NCI-H1694 treated with DMSO at 0.1 percent for 48 hours (cell line): ENCODE data around the gene PGAP2.

Experiments
- DNase-seq: peaks from one replicate; lab custom pipeline; 2025; lab: John Stamatoyannopoulos, UW

The PGAP2 gene

GRCh38 chr11:3831378-3832239 lies 23.2 kb downstream of the PGAP2 start:
- no peak for DNase-seq

- DNase-seq = no peak
These were observed 24.5 kb downstream of the PGAP2 start for GRCh38 chr11:3832816-3833215.

DNA sequence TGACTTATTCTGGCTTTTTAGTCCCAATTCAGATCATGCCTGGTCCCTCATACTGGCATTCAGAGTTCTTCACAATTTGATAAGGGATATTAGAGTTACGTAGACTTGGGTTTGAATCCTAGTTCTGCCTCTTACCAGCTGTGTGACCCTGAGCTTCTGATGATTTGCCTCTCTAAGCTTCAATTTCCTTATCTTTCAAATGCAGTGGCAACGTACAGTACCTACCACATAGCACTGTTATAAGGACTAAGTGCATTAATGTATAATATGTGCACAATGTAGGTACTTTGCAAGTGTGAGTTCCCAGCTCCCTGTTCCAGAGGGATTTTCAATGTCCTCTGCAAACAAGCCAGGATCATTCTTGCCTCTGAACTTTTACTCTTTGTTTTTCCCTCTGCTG lies 25.1 kb downstream of the PGAP2 start:
- no peak for DNase-seq

- no peak for DNase-seq
These were observed 25.9 kb downstream of the PGAP2 start for GRCh38 chr11:3834349-3834663.

- no peak for DNase-seq
These were observed 26.5 kb downstream of the PGAP2 start for GRCh38 chr11:3834664-3835461.

DNA sequence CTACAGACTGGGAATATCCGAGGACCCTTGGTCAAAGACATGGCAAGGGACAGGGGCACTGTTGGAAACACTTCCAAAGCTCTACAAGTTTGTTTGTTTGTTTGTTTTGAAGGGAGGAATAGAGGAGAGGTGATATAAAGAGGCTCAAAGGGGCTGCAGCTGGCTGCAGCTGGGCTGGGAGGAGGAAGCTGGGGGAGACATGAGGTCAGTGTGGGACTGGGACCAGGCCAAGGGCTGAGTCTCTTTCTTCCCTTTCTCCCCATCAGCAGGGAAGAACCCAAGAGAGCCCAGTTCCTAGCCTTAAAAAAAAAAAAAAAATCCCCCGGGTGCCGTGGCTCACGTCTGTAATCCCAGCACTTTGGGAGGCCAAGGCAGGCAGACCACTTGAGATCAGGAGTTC lies 27.4 kb downstream of the PGAP2 start:
- DNase-seq = no peak

DNA sequence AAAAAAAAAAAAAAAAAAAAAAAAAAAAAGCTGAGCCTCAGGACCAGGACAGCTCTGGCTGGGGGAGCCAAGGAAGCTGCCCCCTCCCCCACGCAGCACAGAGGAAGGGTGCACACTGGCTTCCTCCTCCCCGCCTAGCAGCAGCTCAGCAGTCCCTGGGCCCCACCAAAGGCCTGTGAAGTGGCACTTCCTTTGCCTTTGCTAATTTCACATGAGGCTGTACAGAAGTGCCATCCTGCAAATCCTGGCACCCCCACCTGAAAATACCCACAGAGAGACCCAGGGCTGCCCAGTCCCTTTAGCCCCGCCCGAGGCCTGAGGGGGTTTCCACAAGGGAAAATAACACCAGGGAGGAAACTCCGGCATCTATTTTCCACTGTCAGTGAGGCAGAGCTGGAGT lies 28.5 kb downstream of the PGAP2 start:
- no peak for DNase-seq

DNA sequence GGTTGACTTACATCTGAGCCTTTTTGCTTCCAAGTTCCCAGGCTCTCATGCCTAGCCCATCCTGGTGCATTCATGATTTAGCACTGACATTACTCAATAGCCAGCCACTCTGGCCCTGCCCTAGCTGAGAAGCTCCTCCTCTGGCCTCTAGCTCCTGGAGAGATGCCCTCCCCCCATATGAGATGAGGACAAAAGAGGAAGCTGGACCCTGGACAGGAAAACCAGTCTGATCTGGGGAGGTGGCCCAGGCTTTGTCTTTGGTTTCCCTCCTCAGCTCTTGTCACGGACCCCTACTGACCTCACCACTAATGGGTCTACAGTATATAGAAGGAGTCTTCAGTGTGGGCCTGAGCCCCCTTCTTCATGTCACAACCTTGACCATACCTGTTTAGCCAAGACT lies 29.4 kb downstream of the PGAP2 start:
- DNase-seq = no peak

DNA sequence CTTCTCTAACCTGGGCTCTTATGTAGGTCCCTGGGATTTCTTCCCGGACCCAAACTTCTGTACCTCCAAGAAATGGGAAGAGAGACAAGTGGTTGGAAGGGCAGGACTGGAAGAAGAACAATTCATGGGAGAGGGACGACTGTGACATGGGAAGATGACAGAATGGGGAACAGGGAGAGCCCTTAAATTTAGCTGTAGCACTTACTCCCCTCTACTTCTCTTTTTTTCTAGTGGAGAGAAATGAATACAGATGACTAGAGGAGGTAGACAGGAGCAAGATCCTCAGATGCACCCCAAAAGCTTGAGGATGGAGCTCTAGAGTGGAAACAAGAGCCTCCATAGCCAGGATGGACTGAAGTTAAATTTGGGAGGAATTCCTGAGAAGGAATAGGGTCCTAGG lies 30.1 kb downstream of the PGAP2 start:
- no peak for DNase-seq

DNA sequence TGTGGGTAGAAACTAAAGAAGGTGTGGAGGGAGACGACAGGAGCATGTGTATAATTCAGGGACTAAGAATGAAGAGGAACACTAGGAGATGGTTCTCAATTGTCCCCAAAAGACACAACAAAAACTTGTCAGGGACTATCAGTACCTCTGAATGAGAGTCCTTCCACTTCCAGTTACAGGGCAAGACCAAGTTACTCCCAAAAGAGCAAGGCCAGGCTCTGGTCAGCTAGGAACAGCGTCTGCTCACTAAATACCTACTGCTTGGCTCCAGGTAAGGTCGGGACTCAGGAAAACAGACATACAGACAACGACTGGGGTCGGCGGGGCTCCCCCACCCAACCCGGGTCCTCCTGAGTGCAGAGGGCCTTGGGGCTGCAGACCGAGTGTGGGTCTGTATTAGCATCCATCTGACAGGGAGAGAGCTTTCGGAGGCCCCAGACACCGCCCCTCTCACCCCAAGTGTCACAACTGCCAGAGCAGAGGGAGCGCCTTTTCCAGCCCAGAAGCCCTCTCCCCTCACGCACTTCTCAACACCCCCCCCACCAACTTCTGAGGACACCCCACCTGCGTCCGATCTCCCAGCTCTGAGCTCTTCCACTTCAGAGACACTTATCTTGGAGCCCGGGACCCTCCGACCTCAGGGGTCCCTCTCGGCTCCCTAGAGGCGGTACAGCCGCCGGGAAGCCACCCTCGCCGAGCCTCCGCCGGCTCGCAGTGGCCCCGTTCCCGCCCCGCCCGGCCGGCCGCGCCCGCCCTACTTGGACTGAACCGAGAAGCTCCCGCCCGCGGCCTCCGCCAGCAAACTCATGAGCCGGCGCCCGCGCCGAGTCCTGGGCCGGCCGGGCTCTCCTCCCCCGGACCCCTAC lies 31.9 kb downstream of the PGAP2 start:
- no peak for DNase-seq

- no peak for DNase-seq
These were observed 32.6 kb downstream of the PGAP2 start, which contains the start of gene RHOG for GRCh38 chr11:3840870-3841425. Gene RHOG (minus strand): TSS chr11:3840959. CDS start chr11:3828138, 12,821 bp downstream.

- DNase-seq = peak; percentile 57
These were observed 33.3 kb downstream of the PGAP2 start for GRCh38 chr11:3841426-3842350.

DNA sequence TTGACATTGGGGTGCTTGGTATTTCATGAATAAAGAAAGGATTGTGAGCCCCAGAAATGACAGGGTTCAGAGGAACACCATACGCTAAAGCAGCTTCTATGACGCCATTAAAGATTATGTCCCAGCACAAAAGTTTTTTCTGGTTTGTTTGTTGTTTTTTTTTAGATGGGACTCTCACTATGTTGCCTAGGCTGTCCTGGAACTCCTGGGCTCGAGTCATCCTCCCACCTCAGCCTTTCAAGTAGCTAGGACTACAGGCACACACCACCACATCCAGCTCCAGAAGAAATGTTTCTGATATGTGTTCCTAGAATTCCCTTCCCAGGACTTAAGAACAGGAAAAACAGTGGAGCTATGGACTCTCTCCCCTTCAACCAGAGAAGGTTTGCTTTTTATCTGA lies 35.0 kb downstream of the PGAP2 start:
- no peak for DNase-seq

GRCh38 chr11:3845246-3845645 lies 36.9 kb downstream of the PGAP2 start:
- DNase-seq = no peak

DNA sequence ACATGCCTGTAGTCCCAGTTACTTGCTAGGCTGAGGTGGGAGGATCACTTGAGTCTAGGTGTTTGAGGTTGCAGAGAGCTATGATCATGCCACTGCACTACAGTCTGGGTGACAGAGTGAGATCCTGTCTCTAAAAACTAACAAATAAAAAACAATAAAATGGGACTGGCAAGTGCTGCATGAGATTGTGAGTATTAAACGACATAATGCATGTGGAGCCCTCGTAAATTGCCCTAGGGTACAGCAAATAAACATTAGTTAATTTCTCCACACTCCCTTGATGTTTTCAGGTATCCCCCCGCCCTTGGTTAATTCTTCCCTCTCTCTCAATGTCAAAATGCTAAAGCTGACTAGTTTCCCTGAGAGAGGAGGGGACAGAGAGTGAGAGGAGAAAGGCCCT lies 37.3 kb downstream of the PGAP2 start:
- no peak for DNase-seq

GRCh38 chr11:3849297-3849874 lies 41.0 kb downstream of the PGAP2 start:
- DNase-seq = peak; percentile 27

DNA sequence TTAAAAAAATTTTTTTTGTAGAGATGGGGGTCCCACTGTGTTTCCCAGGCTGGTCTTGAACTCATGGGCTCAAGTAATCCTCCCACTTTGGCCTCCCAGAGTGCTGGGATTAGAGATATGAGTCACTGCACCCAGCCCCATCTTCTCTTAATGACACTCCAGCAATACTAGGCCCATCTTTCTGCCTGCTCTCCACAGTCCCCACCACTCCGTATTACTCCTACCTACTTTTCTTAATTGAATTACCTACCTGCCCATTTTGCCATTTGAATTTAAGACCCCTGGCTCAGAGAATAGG lies 45.1 kb downstream of the PGAP2 start:
- no peak for DNase-seq

DNA sequence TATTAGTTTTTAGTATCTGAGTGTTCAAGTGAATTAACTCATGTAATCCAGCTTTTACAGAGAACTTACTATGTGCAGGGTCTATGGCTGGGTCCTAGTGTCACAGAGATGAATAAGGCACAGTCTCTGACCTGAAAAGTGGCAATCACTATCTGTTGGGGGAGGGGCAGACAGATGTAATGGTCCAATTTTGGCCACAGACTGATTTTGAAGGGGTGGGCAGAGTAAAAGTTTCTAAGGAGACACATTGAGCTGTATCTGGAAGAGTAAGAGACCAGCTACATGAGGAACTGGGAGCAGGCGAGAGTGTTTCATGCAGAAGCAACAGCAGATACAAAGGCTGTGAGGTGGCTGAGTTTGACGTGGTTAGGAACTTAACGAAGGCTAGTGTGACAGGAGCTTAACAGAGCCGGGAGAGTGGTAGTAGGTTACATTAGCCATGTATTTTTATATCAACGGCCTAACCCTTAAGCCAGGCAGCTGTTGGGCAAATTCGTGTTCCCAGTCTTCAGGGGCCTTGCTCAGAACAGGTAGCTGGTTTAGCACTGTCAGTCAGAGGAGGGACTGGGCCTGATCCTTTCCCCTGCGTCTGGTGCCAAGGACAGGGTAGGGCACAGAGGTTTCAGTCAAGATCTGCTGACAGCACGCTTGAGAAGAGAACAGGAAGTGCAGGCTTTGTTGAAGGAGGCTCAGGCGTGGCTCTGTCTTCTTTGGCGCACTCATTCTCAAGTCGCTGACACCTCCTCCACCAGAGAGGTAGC lies 45.7 kb downstream of the PGAP2 start:
- no peak for DNase-seq

GRCh38 chr11:3854660-3854976 lies 46.3 kb downstream of the PGAP2 start:
- DNase-seq = no peak
